HTR-8/SVneo (cell line): ENCODE data around the gene POC5.
"Not testable (repeated sequence)": the region's sequence is repeated elsewhere in the genome, so short reads cannot be mapped to it uniquely, and the experiment has no call there.

Experiments used
- DNase-seq: peaks from one replicate; pipeline ENCODE4 v3.0.0; 2011; ENCODE audit warnings: low spot score, mixed read lengths; ENCODE audit not compliant: insufficient read length
- FAIRE-seq: peaks from 2 replicates; lab custom pipeline; 2011; peaks lifted over from hg19 to GRCh38; lab: Jason Lieb, UNC

Gene POC5

GRCh38 chr5:75717082-75717922, at the start of gene POC5:
Gene POC5 (minus strand): TSS chr5:75717437. CDS start chr5:75712937, 4,500 bp downstream.
- FAIRE-seq = peak; percentile 81

GRCh38 chr5:75758116-75758515, 40.9 kb upstream of the POC5 start:
- no peak for FAIRE-seq
- DNase-seq = no peak

More at GRCh38 chr5:75717082-75717922, at the start of gene POC5:
- DNase-seq = peak; percentile 95

- DNase-seq (no peak), FAIRE-seq (no peak)
Observed at GRCh38 chr5:75756981-75757380, 39.7 kb upstream of the POC5 start.

- no peak for DNase-seq
- no peak for FAIRE-seq
Observed at GRCh38 chr5:75756211-75756610, 39.0 kb upstream of the POC5 start.

GRCh38 chr5:75753182-75753581, 35.9 kb upstream of the POC5 start:
- no peak for FAIRE-seq
- no peak for DNase-seq

- no peak for FAIRE-seq
- no peak for DNase-seq
Observed at GRCh38 chr5:75744355-75744754, 27.1 kb upstream of the POC5 start.

- DNase-seq (no peak), FAIRE-seq (no peak)
Observed at GRCh38 chr5:75736273-75736672, 19.0 kb upstream of the POC5 start.

- FAIRE-seq = no peak
- DNase-seq = peak; percentile 11
Observed at GRCh38 chr5:75734913-75735789, 17.9 kb upstream of the POC5 start.

GRCh38 chr5:75733767-75734166, 16.5 kb upstream of the POC5 start:
- DNase-seq (no peak), FAIRE-seq (no peak)

GRCh38 chr5:75731515-75731914, 14.3 kb upstream of the POC5 start:
- not testable (repeated sequence) for DNase-seq, FAIRE-seq

- DNase-seq (no peak), FAIRE-seq (no peak)
Observed at GRCh38 chr5:75729321-75729720, 12.1 kb upstream of the POC5 start.

- DNase-seq (no peak), FAIRE-seq (no peak)
Observed at GRCh38 chr5:75727931-75728330, 10.7 kb upstream of the POC5 start.

- not testable (repeated sequence) for FAIRE-seq, DNase-seq
Observed at GRCh38 chr5:75726224-75726623, 9.0 kb upstream of the POC5 start.

GRCh38 chr5:75723378-75723777, 6.1 kb upstream of the POC5 start:
- DNase-seq (no peak), FAIRE-seq (no peak)

- FAIRE-seq = no peak
- DNase-seq = no peak
Observed at GRCh38 chr5:75721573-75721972, 4.3 kb upstream of the POC5 start.

GRCh38 chr5:75720882-75721281, 3.6 kb upstream of the POC5 start:
- DNase-seq = no peak
- no peak for FAIRE-seq

- no peak for FAIRE-seq
Observed at GRCh38 chr5:75716715-75717081, 539 bp downstream of the POC5 start.

GRCh38 chr5:75712091-75712490, 5.1 kb downstream of the POC5 start:
- DNase-seq (no peak), FAIRE-seq (no peak)

More at GRCh38 chr5:75716715-75717081, 539 bp downstream of the POC5 start:
- peak; percentile 5 for DNase-seq

- no peak for FAIRE-seq
- no peak for DNase-seq
Observed at GRCh38 chr5:75711151-75711550, 6.1 kb downstream of the POC5 start.

GRCh38 chr5:75710637-75711036, 6.6 kb downstream of the POC5 start:
- no peak for FAIRE-seq
- no peak for DNase-seq

GRCh38 chr5:75707911-75708509, 9.2 kb downstream of the POC5 start:
- FAIRE-seq = no peak

More at GRCh38 chr5:75707911-75708509, 9.2 kb downstream of the POC5 start:
- DNase-seq = no peak
